EH (cell line): Measurements from ENCODE around the gene AMER3.

Experiments used
- DNase-seq: peaks from one replicate; pipeline ENCODE4 v3.0.0-alpha.2; 2015; ENCODE audit warnings: low read depth

AMER3 gene

GRCh38 chr2:130778781-130779180 lies 23.4 kb downstream of the AMER3 start:
- no peak for DNase-seq

GRCh38 chr2:130785466-130786055 lies 30.2 kb downstream of the AMER3 start:
- DNase-seq: no peak

- no peak for DNase-seq
Observed at GRCh38 chr2:130786076-130786475, 30.7 kb downstream of the AMER3 start.

GRCh38 chr2:130787841-130788240 lies 32.5 kb downstream of the AMER3 start:
- DNase-seq: no peak

GRCh38 chr2:130790312-130790711 lies 35.0 kb downstream of the AMER3 start:
- DNase-seq: no peak

- DNase-seq: no peak
Observed at GRCh38 chr2:130790804-130791616, 35.7 kb downstream of the AMER3 start.

- DNase-seq: no peak
Observed at GRCh38 chr2:130791617-130791939, 36.2 kb downstream of the AMER3 start.

- DNase-seq: peak; percentile 16
Observed at GRCh38 chr2:130795431-130795830, 40.1 kb downstream of the AMER3 start.

GRCh38 chr2:130796290-130796689 lies 41.0 kb downstream of the AMER3 start:
- DNase-seq: no peak

- peak; percentile 87 for DNase-seq
Observed at GRCh38 chr2:130797493-130798435, 42.4 kb downstream of the AMER3 start.

- DNase-seq: peak; percentile 40
Observed at GRCh38 chr2:130798472-130799218, 43.3 kb downstream of the AMER3 start.

- DNase-seq: no peak
Observed at GRCh38 chr2:130799295-130799694, 44.0 kb downstream of the AMER3 start.

GRCh38 chr2:130805613-130806012 lies 50.3 kb downstream of the AMER3 start:
- DNase-seq: no peak

- no peak for DNase-seq
Observed at GRCh38 chr2:130806370-130806769, 51.0 kb downstream of the AMER3 start.

GRCh38 chr2:130807659-130808385 lies 52.5 kb downstream of the AMER3 start:
- no peak for DNase-seq

- peak; percentile 14 for DNase-seq
Observed at GRCh38 chr2:130808482-130809268, 53.3 kb downstream of the AMER3 start.

- no peak for DNase-seq
Observed at GRCh38 chr2:130810490-130810889, 55.1 kb downstream of the AMER3 start.

- DNase-seq: no peak
Observed at GRCh38 chr2:130813722-130814121, 58.4 kb downstream of the AMER3 start.

- no peak for DNase-seq
Observed at GRCh38 chr2:130814931-130815680, 59.8 kb downstream of the AMER3 start.
